MG63 (cell line): ENCODE results near the gene THBS1. TPM values are rescaled to one million over a fixed set of nuclear protein-coding genes. Genes with fewer than 3 reads are reported as not detected.

Source experiments
- DNase-seq: peaks from one replicate; pipeline ENCODE4 v3.0.0-alpha.2; 2020
- H3K27me3 ChIP-seq: fragments of 250-450 bp; sonication (Bioruptor Pico); 2 replicates; pipeline ENCODE4 v1.5.1; 2020; ENCODE audit warnings: mild to moderate bottlenecking, moderate library complexity
- H3K36me3 ChIP-seq: fragments of 250-450 bp; sonication (Bioruptor Pico); 2 replicates; pipeline ENCODE4 v1.5.1; 2020; ENCODE audit warnings: mild to moderate bottlenecking, moderate library complexity
- H3K4me3 ChIP-seq: fragments of 250-450 bp; sonication (Bioruptor Pico); 2 replicates; pipeline ENCODE4 v1.5.1; 2020; ENCODE audit warnings: mild to moderate bottlenecking, moderate library complexity
- H3K9me3 ChIP-seq: fragments of 250-450 bp; sonication (Bioruptor Pico); 2 replicates; pipeline ENCODE4 v1.5.1; 2020; ENCODE audit warnings: mild to moderate bottlenecking, moderate library complexity
- total RNA-seq: library from RNA; depleted of rRNA; stranded (reverse); fragments of >200 nt; shearing (Covaris generic); gene quantifications from 2 replicates; pipeline ENCODE4 v1.2.3, GENCODE V29; 2014; ENCODE audit warnings: low replicate concordance

Gene THBS1
- total RNA-seq, 1 experiment from 2014 or later: 335 TPM

DNA sequence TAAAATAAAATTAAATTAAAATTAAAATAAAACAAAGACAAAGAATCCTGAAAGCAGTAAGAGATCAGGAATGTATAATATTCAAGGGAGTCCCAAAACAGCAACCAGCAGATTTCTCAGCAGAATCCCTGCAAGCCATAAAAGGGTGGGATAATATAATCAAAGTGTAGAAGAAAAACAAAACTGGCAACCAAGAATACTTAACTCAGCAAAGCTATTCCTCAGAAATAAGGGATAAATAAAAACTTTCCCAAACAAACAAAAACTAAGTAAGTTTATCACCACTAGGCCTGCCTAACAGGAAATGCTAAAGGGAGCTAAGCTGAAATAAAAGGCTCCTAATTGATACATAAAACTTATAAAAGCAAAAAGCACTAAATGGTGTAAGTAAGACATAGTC lies 29.8 kb downstream of the THBS1 start:
- Histone ChIP-seq H3K9me3 (peaks cover 35% of the 10 kb centered on the region), H3K27me3 (no peaks in the 10 kb centered on the region), H3K4me3 (no peak overlapping the region), H3K36me3 (no peaks in the 10 kb centered on the region)
- no peak for DNase-seq

DNA sequence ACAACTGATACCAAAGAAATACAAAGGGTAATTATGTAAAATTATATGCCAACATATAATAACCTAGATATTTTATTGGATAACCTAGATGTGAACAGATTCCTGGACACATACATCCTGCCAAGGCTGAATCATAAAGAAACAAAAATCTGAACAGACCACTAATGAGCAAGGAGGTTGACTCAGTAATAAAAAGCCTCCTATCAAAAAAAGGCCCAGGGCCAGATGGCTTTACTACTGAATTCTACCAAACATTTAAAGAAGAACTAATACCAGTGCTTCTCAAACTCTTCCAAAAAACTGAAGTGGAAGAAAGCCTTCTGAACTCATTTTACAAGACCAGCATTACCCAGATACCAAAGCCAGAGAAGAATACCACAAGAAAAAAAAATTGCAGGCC lies 32.4 kb downstream of the THBS1 start:
- Histone ChIP-seq H3K27me3 (no peaks in the 10 kb centered on the region), H3K4me3 (no peak overlapping the region), H3K9me3 (peaks cover 32% of the 10 kb centered on the region), H3K36me3 (no peaks in the 10 kb centered on the region)
- DNase-seq: no peak

DNA sequence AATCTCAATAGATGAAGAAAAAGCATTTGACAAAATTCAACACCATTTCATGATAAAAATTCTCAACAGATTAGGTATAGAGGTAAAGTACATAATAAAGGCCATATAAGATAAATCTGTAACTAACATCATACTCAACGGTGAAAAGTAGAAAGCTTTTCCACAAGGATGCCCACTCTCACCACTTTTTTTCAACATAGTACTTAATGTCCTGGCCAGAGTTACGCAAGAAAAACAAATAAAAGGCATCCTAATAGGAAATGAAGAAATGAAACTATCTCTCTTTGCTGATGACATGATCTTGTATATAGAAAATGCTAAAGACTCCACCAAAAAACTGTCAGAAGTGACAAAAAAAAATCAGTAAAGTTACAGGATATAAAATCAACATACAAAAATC lies 33.0 kb downstream of the THBS1 start:
- no peak overlapping the region for H3K4me3 ChIP-seq
- no peak for DNase-seq
- H3K27me3 ChIP-seq: no peaks in the 10 kb centered on the region
- H3K9me3 ChIP-seq: peaks cover 30% of the 10 kb centered on the region
- no peaks in the 10 kb centered on the region for H3K36me3 ChIP-seq

DNA sequence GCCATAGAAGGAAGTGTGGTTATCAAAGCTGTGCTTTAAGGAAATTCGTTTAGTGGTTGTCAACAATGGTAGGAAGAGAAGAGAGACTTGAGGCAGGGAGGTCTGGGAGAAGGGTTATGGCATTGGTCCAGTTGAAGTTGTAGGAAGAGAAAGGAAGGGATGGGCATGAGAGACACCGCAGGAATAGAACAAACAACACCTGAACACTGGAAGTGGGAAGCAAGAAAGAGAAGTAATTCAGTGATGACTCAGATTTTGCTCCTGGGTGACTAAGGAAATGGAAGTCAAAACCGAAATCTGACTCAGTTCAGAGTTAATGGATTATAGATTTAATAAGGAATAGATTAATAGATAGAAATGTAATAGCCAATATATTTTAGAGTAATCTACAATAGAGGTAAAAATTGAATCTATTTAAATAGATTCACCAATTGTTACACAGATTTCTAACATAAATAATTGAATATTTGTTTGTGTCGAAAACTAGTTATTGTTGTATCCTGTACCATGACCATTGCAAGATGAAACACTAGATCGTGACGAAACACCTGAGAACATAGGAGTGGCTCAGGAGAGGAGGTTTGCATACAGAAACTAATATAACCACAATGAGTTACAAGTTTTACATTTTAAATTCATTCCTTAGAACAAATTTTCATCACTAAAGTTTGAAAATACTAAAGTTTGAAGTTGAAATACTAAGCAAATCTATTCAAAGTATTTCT lies 36.0 kb downstream of the THBS1 start:
- Histone ChIP-seq H3K4me3 (no peak overlapping the region), H3K36me3 (no peaks in the 10 kb centered on the region), H3K27me3 (no peaks in the 10 kb centered on the region), H3K9me3 (peaks cover 10% of the 10 kb centered on the region)
- DNase-seq: no peak

DNA sequence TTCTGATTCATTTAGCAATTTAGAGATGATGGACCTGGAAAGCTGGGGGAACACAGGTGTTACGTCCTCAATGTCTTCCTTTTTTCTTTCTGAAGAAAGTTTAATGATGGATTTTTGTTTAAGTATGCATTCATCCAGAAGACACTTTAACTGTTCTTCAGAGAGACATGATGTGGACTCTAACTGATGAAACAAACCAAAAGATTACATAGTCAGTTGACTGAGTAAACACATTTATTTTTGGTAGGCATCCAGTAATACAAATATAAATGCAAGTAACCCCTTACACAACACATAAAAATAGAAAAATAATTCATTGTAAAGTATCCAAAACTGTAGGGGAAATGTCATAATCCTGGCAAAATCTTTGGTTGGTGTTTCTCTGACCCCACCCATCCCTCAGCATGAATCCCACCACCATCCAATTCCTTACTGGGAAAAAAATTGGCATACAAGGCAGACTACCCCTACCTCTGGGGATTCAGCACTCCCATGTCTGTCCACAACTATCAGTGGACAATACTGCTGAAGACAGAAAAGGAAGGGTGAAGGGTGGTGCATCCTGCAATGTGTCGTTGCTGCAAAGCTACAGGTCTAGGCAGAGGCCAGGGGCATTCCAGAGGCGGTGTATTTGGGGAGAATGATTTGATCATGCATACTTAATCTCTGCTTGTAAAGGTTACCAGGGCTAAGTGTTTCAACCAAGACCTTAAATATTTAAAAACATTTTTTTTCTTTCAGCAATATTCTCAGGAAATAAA lies 37.4 kb downstream of the THBS1 start:
- Histone ChIP-seq H3K9me3 (peaks cover 7% of the 10 kb centered on the region; the same call in 1 of the 2 replicates), H3K27me3 (no peaks in the 10 kb centered on the region), H3K4me3 (no peak overlapping the region), H3K36me3 (no peaks in the 10 kb centered on the region)
- DNase-seq: peak; percentile 41

DNA sequence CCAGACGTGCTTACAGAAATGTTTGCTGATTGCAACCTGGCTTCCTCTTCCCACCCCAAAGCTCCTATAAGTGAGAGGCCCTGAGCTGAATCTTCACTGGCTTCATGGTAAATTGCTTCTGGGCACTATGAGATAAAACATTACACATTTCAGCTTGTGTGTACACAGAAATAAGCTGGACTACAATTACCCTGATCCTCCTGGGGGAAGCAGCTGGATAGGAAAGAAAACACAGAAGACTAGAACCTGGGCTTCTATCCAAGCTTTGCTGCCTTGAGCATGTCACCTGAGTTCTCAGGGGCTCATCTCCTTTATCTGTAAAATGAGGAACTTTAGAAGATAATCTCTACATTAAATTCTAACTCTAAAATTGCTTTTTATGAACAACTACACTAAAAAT lies 40.3 kb downstream of the THBS1 start:
- Histone ChIP-seq H3K9me3 (peaks cover 1% of the 10 kb centered on the region), H3K27me3 (no peaks in the 10 kb centered on the region), H3K36me3 (no peaks in the 10 kb centered on the region; the same call in 1 of the 2 replicates), H3K4me3 (no peak overlapping the region)
- no peak for DNase-seq

DNA sequence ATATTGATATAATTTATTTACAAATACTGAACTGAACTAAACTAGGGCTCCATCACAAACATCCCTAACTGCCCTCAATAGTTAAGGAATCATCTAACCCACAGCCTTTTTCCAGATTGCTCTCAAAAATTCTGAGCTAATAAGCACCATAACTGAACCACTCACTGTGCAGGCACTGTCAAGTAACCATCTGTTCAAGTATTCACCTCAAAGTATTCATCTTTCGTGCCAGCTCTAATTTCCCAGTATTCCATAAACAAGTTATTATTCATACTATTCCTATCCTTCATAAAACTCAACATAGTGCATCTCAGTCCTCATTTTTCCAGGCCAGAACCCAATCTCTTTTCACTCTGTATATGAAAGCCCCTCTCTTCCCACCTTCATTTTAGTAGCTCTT lies 41.1 kb downstream of the THBS1 start:
- H3K36me3 ChIP-seq: no peaks in the 10 kb centered on the region; the same call in 1 of the 2 replicates
- H3K4me3 ChIP-seq: no peak overlapping the region
- no peaks in the 10 kb centered on the region for H3K27me3 ChIP-seq
- no peak for DNase-seq
- H3K9me3 ChIP-seq: peaks cover 5% of the 10 kb centered on the region

DNA sequence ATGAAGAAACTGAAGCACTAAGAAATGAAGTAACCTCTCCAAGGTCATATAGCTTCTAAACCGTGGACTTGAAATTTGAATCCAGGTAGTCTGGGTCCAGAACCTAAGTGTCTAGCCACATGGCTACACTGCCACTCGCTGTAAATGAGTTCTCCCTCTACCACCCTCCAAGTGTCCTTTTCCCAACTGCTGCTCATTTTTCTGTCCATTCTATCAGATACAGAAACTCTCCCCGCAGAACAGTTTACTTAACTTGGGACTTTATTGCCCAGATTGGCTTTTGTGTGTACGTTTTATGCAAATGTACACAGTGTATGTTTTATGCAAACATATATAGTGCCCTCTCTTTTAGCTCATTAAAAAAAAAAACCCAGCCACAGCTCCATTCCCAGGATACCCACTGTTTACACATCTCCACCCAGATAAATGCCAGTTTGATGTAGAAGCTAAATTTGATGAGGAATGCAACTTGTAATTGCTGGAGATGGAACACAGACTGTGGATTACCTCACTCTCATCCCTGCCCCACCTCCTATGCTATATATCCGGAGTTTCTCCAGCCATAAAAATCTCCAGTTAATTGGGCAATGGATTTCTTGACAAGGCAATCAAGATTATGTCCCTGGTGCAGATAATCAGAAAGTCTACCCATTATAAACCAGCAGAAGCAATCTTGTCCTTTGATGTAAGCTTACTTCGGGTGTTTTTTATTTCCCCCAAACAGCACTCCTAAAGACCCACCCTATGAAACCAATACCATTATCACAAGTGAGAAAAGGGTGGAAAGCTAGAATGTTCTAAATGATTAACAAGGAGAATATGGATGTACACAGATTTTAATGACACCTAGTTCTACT lies 42.0 kb downstream of the THBS1 start:
- no peaks in the 10 kb centered on the region; the same call in 1 of the 2 replicates for H3K36me3 ChIP-seq
- H3K9me3 ChIP-seq: peaks cover 5% of the 10 kb centered on the region
- H3K27me3 ChIP-seq: no peaks in the 10 kb centered on the region
- no peak for DNase-seq
- H3K4me3 ChIP-seq: no peak overlapping the region

DNA sequence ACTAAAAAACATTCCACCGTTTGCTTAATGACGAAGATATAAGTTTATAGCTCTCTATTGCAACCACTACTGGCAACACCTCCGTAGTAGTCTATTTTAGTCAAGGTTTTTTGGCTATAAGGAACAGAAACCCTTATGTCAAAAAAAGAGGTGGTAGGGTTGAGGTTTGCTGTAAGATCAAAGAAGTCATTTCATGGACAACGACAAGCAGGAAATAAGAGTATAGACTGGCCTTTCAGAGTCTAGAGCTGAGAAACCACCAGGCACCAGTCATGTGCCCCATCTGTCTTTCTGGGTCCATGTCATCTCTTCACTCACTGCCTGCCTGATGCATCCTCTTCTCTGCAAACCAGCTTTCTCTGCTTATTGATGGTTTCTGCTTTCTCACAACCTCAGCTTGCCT lies 42.7 kb downstream of the THBS1 start:
- no peak for DNase-seq
- no peaks in the 10 kb centered on the region for H3K27me3 ChIP-seq
- H3K36me3 ChIP-seq: no peaks in the 10 kb centered on the region; the same call in 1 of the 2 replicates
- no peak overlapping the region for H3K4me3 ChIP-seq
- H3K9me3 ChIP-seq: peaks cover 5% of the 10 kb centered on the region

DNA sequence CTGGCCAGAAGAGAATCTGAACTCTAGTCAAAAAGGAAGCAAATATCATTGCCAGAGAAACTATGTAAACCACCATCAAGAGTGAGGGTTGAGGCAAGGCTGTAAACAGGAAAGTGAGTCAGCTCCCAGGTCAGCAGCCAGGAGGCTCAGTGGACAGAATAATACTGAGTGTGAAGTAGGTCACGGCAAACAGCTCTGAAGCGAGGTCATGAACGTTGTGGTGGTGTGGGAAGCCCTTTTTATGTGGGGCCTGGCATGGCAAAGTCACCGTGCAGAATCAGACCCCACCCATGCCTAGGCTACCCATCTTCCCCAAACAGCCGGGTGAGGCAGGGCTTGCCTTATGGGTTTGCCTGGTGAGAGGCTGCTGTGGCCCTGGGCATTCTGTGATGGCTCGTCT lies 43.9 kb downstream of the THBS1 start:
- Histone ChIP-seq H3K27me3 (no peaks in the 10 kb centered on the region), H3K36me3 (no peaks in the 10 kb centered on the region; the same call in 1 of the 2 replicates), H3K9me3 (peaks cover 5% of the 10 kb centered on the region), H3K4me3 (no peak overlapping the region)
- DNase-seq: peak; percentile 92

DNA sequence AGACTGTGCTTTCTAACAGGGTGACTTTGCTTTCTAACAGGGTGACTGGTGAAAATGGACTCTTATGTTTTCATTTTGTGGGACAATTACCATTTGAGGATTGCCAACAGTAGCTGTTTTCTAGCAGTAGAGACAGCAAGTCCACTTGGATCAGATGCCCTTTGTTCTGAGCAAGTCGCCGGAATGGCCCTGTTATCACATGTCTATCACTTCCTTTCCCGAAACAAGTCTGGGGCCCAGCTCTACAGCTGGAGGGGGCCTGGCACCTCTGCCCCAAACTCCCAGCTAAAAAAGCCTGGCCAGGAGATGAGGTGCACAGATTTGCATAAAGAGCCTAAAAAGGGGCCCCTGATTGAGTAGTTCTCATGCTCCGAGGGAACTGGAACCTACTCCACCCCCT lies 44.6 kb downstream of the THBS1 start:
- no peaks in the 10 kb centered on the region for H3K27me3 ChIP-seq
- H3K9me3 ChIP-seq: peaks cover 5% of the 10 kb centered on the region
- DNase-seq: no peak
- no peaks in the 10 kb centered on the region; the same call in 1 of the 2 replicates for H3K36me3 ChIP-seq
- no peak overlapping the region for H3K4me3 ChIP-seq

DNA sequence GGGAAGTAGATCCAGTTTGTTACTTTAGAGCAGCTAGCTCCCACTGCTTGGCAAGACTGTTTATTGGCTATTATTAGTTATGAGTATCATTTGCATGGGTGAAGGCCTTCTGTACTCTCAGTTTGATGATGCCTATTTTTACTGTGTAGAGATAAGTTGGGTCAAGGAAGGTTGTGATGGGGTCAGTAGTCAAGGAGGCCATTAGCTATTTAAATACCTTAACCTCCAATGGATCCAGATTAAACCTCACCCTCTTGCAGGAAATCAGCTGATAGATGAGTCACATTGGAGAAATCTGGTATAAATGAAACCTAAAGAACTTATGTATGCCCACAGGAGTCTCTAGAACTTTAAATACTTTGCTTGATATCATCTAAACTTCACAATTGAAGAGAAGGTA lies 45.0 kb downstream of the THBS1 start:
- DNase-seq: no peak
- no peaks in the 10 kb centered on the region for H3K27me3 ChIP-seq
- no peaks in the 10 kb centered on the region; the same call in 1 of the 2 replicates for H3K36me3 ChIP-seq
- H3K9me3 ChIP-seq: peaks cover 5% of the 10 kb centered on the region
- no peak overlapping the region for H3K4me3 ChIP-seq

DNA sequence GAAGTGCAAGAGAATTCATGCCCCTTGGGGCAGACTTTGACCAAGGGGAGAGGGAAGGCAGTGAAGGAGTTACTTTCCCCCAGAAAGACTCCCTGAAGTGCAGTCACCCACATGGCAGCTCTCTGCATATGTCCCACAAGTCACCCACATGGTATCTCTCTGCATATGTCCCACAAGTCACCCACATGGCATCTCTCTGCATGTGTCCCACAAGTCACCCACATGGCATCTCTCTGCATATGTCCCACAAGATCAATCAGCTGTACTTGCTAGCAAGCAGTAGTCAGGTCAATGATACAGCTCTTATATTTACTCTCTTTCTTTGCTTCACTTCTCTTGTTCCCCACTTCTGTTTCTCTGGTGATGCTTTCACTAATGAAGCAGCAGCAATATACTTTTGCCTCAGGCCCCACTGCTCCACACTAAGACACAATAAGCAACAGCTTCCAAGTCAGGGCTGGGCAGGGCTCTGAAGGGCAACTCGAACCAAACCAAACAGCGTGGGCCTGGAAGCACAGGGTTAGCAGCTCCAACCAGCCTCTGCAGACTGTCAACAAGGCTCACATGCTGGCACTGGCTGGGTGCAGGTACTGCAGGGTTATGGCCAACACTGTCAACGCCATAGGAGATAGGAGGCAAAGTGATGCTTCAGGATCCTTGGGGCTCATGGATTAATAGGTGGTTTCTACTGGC lies 46.7 kb downstream of the THBS1 start:
- Histone ChIP-seq H3K9me3 (peaks cover 5% of the 10 kb centered on the region), H3K4me3 (no peak overlapping the region), H3K36me3 (no peaks in the 10 kb centered on the region; the same call in 1 of the 2 replicates), H3K27me3 (no peaks in the 10 kb centered on the region)
- DNase-seq: no peak

DNA sequence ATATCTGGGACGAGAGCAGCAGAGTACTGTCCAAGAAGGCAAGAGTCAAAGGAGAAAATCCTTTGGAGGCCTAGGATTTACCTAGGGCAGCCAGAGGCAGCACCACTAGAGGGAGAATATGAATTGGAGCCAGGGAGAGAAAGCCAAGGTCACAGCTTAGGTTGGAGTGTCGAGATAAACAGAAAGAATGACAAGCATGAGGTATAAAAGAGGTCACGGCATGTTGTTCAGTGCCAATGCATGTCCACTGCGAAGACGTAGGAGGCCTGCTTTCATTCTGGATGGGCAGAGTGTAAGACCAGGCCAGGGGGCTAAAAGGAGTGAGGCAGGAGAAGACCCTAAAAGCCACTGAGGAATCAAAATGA lies 47.2 kb downstream of the THBS1 start:
- Histone ChIP-seq H3K4me3 (no peak overlapping the region), H3K9me3 (peaks cover 5% of the 10 kb centered on the region), H3K36me3 (no peaks in the 10 kb centered on the region; the same call in 1 of the 2 replicates), H3K27me3 (no peaks in the 10 kb centered on the region)
- no peak for DNase-seq

DNA sequence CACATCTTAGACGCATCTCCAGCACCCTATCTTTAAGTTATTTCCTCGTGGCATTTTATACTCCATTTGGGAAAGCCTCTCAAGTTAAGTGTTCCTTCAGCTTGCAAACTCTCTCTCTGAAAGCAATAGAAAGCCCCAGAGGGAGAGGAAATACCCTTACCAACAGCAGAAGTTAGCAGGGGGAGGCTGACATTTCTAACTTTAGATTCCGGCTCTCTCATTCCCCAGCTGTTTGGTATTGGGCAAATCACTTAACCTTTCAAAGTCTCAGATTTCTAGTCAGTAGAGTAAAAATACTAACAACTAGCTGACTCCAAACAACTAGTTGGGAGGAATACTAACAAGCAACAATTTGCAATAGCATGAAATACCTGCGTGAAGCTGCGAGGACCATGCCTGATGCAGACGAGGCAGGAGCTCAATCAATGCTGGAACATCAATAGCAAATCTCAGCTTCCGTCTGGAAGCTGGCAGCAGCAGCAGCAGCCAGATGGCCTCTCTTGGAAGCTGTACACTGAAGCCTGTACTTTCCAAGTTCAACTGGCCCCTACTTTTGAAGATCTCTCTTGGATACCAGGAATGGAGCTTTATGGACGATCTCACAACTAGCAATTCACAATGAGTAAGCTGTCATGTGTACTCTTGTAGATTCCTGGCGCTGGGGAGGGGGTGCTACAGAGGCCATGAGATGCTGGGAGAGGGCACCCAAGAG lies 47.8 kb downstream of the THBS1 start:
- Histone ChIP-seq H3K4me3 (no peak overlapping the region), H3K9me3 (peaks cover 5% of the 10 kb centered on the region), H3K36me3 (no peaks in the 10 kb centered on the region; the same call in 1 of the 2 replicates), H3K27me3 (no peaks in the 10 kb centered on the region)
- DNase-seq: no peak

DNA sequence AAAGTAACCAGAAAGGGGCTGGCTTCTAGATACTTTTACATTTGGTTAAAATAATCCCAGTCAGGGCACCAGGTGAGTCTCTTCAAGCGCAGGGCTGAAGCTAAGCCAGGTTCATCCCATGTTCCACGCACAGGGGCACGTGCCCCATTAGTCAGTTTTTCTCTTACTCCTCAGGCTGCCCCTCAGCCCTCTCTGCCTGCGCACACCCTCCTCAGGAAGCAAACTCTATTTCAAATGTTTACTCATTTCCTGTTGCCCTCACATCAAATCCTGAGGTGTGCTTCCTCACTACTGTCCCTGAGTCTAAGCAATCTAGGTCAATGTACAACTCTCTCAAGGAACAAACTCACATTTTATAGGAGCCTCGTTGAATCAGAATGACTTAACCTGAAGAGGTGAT lies 48.5 kb downstream of the THBS1 start:
- no peaks in the 10 kb centered on the region; the same call in 1 of the 2 replicates for H3K36me3 ChIP-seq
- H3K4me3 ChIP-seq: no peak overlapping the region
- H3K9me3 ChIP-seq: peaks cover 5% of the 10 kb centered on the region
- H3K27me3 ChIP-seq: no peaks in the 10 kb centered on the region
- DNase-seq: no peak
